Gastrocnemius medialis (tissue), 4 donors: ENCODE data around the gene TCOF1.

Source experiments
- POLR2A ChIP-seq, 2 donors: fragments of 450-650 bp; IDR thresholded peaks; one replicate each; pipeline ENCODE4 v1.6.1; 2017; ENCODE audit warnings: antibody characterized with exemption in 2 of 2, mild to moderate bottlenecking in 2 of 2, moderate library complexity in 2 of 2
- TF ChIP-seq, protein P1 (sequence below), 5 experiments: fragments of 450-650 bp in 3 of 5; fragments of 200-600 bp in 2 of 5; sonication (generic) in 2 of 5; IDR thresholded peaks in 4 of 5; conservative IDR thresholded peaks in 1 of 5; 1 replicate in 4 of 5; 2 replicates in 1 of 5; pipeline ENCODE4 v1.5.1; 2016 to 2019; ENCODE audit warnings: antibody characterized with exemption in 5 of 5, mild to moderate bottlenecking in 3 of 5, moderate library complexity in 3 of 5

DNA sequence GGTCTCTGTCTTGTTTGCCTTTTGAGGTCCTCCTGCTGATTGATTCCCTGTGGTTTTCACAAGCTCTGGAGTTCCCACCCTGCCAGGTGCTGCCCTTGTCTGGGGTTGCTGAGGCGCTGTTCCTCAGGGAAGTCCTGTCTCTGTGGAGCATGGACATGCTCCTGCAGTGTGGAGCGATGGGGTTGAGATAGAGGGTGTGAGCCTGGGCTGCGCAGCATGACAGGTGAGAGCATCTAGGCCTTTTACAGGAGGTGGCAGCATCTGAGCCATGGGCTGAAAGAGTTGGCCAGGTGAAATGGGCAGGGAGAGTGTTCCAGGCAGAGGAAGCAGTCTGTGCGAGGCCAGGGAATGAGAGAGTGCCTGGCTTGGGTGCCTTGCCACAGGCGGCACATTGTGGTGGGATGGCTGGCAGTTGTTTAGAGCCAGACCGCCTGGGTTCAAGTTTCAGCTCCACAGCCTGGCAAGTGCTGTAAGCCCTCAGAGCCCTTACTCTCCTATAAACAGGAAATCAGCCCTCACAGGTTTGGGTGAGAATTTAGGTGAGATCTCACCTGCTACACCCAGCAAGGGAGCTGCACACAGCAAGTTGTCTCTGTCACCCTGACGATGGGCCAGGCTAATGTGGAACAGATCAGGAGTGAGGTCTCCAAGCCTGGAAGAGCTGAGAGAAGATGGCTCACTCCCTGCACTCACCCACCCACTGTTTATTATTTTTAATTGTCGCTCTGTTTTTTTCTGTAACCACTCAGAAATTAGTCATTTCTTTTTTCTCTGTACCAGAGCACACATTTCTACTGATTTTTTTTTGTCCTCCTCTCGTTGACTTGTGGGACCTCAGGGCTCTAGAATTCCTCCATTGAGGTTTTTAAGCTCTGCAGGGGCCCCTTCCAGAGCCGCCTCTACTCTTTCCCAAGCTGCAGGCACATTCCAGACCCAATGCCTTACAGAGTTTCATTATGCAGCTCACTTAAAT is 19.6 kb downstream of the TCOF1 start:
- TF ChIP-seq, protein P1, sequence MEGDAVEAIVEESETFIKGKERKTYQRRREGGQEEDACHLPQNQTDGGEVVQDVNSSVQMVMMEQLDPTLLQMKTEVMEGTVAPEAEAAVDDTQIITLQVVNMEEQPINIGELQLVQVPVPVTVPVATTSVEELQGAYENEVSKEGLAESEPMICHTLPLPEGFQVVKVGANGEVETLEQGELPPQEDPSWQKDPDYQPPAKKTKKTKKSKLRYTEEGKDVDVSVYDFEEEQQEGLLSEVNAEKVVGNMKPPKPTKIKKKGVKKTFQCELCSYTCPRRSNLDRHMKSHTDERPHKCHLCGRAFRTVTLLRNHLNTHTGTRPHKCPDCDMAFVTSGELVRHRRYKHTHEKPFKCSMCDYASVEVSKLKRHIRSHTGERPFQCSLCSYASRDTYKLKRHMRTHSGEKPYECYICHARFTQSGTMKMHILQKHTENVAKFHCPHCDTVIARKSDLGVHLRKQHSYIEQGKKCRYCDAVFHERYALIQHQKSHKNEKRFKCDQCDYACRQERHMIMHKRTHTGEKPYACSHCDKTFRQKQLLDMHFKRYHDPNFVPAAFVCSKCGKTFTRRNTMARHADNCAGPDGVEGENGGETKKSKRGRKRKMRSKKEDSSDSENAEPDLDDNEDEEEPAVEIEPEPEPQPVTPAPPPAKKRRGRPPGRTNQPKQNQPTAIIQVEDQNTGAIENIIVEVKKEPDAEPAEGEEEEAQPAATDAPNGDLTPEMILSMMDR (IDR thresholded peaks at IDR 0.05 in 4 of 5, conservative IDR thresholded peaks at IDR 0.05 in 1 of 5) = no peak
- no peak for TF ChIP-seq POLR2A (IDR thresholded peaks at IDR 0.05)
